ENCODE data around the gene ABCD3. TPM values are rescaled to one million over a fixed set of nuclear protein-coding genes. Genes with fewer than 3 reads are reported as not detected.

ABCD3 gene
- total RNA-seq, 1 experiment from 2014 or later = 48.8 TPM

DNA sequence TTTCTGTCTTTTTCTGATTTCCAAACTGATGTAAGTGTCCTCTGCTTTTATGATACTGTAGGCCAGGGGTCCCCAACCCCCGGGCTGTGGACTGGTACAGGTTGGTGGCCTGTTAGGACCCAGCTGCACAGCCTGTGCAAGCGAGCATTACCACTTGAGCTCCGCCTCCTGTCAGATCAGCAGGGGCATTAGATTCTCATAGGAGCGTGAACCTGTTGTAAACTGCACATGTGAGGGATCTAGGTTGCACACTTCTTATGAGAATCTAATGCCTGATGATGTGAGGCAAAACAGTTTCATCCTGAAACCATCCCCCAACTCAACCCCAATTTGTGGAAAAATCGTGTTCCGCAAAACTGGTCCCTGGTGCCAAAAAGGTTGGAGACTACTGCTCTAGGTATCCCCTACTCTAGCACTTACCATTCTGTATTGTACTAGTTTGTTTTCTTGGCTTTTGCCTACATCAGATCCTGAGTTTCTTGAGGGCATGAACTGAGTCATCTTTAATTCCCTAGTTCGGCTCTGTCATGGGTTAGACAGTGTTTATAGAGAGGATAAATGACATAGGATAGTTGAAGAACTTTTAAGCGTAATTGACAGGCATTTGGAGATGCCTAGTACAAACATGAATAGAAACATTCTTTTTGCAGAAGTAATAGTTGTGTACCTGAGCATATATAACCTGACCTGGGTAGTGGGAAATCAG, 4.1 kb downstream of the ABCD3 start:
- H3K4me3 ChIP-seq (replicated peaks in 1 of 2; ENCODE audit: low read depth in 1 of 2, low read length in 2 of 2) = no peak overlapping the region
- no peaks in the 10 kb centered on the region for H3K27me3 ChIP-seq (ENCODE audit: insufficient read depth, low read length)
- H3K4me2 ChIP-seq (ENCODE audit: low read length) = no peak overlapping the region
- H3K36me3 ChIP-seq (ENCODE audit: control insufficient read depth in 1 of 2, insufficient read depth in 2 of 2, low read length in 2 of 2) = no peaks in the 10 kb centered on the region
- ATAC-seq (no peak), DNase-seq (ENCODE audit: low read depth, low spot score) (no peak)
- H3K4me1 ChIP-seq (ENCODE audit: control insufficient read depth in 1 of 2, insufficient read depth in 2 of 2, low read length in 2 of 2) = peaks cover 7 to 17% of the 10 kb centered on the region in 2 experiments
- H3K9me3 ChIP-seq (ENCODE audit: control insufficient read depth in 1 of 2, insufficient read depth in 1 of 2, low read depth in 1 of 2, low read length in 2 of 2) = no peaks in the 10 kb centered on the region
- H3K9ac ChIP-seq (ENCODE audit: low read length) = no peak overlapping the region
- ChIA-PET RAD21 (ENCODE audit: low non-redundant PET in 1 of 2, low total read pairs in 2 of 2, uncharacterized antibody in 2 of 2, unreplicated experiment in 2 of 2) (no interaction called here), CTCF (no interaction called here), POLR2A (no interaction called here)
- TF ChIP-seq POLR2AphosphoS5 (IDR thresholded peaks at IDR 0.05; ENCODE audit: low read depth, low read length) = no peak
- no peak for TF ChIP-seq CEBPB (IDR thresholded peaks at IDR 0.05; ENCODE audit: low read depth)
- no peak for TF ChIP-seq TCF7L2 (IDR thresholded peaks at IDR 0.05; ENCODE audit: borderline replicate concordance, extremely low read depth, insufficient read depth, insufficient read length)
- TF ChIP-seq ZFX (IDR thresholded peaks at IDR 0.05) = no peak
- TF ChIP-seq YY1 (IDR thresholded peaks at IDR 0.05; ENCODE audit: extremely low read depth, insufficient replicate concordance, low read depth, low read length) = no peak
- TF ChIP-seq EZH2phosphoT487 (IDR thresholded peaks at IDR 0.05; ENCODE audit: borderline replicate concordance) = no peak
- no peak for TF ChIP-seq RAD21 (IDR thresholded peaks at IDR 0.05; ENCODE audit: low read depth)
- TF ChIP-seq POLR2A (IDR thresholded peaks at IDR 0.05; ENCODE audit: borderline replicate concordance, extremely low read depth, insufficient read depth, insufficient read length) = no peak
- TF ChIP-seq, protein P1, sequence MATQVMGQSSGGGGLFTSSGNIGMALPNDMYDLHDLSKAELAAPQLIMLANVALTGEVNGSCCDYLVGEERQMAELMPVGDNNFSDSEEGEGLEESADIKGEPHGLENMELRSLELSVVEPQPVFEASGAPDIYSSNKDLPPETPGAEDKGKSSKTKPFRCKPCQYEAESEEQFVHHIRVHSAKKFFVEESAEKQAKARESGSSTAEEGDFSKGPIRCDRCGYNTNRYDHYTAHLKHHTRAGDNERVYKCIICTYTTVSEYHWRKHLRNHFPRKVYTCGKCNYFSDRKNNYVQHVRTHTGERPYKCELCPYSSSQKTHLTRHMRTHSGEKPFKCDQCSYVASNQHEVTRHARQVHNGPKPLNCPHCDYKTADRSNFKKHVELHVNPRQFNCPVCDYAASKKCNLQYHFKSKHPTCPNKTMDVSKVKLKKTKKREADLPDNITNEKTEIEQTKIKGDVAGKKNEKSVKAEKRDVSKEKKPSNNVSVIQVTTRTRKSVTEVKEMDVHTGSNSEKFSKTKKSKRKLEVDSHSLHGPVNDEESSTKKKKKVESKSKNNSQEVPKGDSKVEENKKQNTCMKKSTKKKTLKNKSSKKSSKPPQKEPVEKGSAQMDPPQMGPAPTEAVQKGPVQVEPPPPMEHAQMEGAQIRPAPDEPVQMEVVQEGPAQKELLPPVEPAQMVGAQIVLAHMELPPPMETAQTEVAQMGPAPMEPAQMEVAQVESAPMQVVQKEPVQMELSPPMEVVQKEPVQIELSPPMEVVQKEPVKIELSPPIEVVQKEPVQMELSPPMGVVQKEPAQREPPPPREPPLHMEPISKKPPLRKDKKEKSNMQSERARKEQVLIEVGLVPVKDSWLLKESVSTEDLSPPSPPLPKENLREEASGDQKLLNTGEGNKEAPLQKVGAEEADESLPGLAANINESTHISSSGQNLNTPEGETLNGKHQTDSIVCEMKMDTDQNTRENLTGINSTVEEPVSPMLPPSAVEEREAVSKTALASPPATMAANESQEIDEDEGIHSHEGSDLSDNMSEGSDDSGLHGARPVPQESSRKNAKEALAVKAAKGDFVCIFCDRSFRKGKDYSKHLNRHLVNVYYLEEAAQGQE (IDR thresholded peaks at IDR 0.05; ENCODE audit: low read depth) = no peak
- no peak for TF ChIP-seq ZNF274 (IDR thresholded peaks at IDR 0.05; ENCODE audit: low read depth, low read length)
- TF ChIP-seq EGR1 (IDR thresholded peaks at IDR 0.05; ENCODE audit: low read depth) = no peak
- TF ChIP-seq, protein P2, sequence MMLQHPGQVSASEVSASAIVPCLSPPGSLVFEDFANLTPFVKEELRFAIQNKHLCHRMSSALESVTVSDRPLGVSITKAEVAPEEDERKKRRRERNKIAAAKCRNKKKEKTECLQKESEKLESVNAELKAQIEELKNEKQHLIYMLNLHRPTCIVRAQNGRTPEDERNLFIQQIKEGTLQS (IDR thresholded peaks at IDR 0.05) = no peak
- TF ChIP-seq, protein P3, sequence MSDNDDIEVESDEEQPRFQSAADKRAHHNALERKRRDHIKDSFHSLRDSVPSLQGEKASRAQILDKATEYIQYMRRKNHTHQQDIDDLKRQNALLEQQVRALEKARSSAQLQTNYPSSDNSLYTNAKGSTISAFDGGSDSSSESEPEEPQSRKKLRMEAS (IDR thresholded peaks at IDR 0.05) = no peak
- no peak overlapping the region for H2AFZ ChIP-seq (ENCODE audit: low read depth, low read length, poor library complexity, severe bottlenecking)
- no TSS peak for BruUV-seq (replicated peaks)
- H3K79me2 ChIP-seq (ENCODE audit: insufficient read depth, low read length) = peaks cover 87% of the 10 kb centered on the region
- no peak overlapping the region for H3K27ac ChIP-seq (ENCODE audit: low read depth, low read length)
- peaks cover 13% of the 10 kb centered on the region; the same call in 1 of the 2 replicates for H4K20me1 ChIP-seq (ENCODE audit: insufficient read depth)
- no peaks in the 10 kb centered on the region for H3K9me2 ChIP-seq (ENCODE audit: insufficient read depth)
- intact Hi-C loops (cut with micrococcal nuclease) = no loop called here
